Erythroblast (primary cell): ENCODE results near the gene GPRIN3.

Source experiments
- GATA1 ChIP-seq: IDR thresholded peaks from 2 replicates; pipeline ENCODE4 v1.6.1; 2011; ENCODE audit warnings: low read depth, mild to moderate bottlenecking, control low read depth, low read length, moderate library complexity
- POLR2A ChIP-seq: IDR thresholded peaks from 2 replicates; pipeline ENCODE4 v1.6.1; 2011; ENCODE audit warnings: mild to moderate bottlenecking, low read length

- no peak for TF ChIP-seq POLR2A
- TF ChIP-seq GATA1 = no peak
Measured at GRCh38 chr4:89338206-89338605, 30.6 kb upstream of the GPRIN3 start.
